Activated CD4-positive, alpha-beta memory T cell treated with anti-CD3 and anti-CD28 coated beads, Interleukin-2, amount 10 ng/mL, durations not matched to agents 7 days and 5 days (primary cell): ENCODE data around the gene CALB2. TPM values are rescaled to one million over a fixed set of nuclear protein-coding genes. Genes with fewer than 3 reads are reported as not detected.

Experiments used
- CTCF ChIA-PET: fragments of 350-600 bp; sonication (Branson Sonifier 250); formaldehyde crosslinking; loops from one replicate; lab custom pipeline; 2021; ENCODE audit warnings: antibody characterized with exemption, inconsistent platforms; lab: Charles Lee
- POLR2A ChIA-PET: fragments of 350-600 bp; sonication (Branson Sonifier 250); formaldehyde crosslinking; loops from one replicate; lab custom pipeline; 2021; ENCODE audit warnings: antibody characterized with exemption; lab: Charles Lee
- DNase-seq: peaks from one replicate; pipeline ENCODE4 v3.0.0-alpha.2; 2020
- H3K27ac Mint-ChIP-seq: one replicate; pipeline ENCODE4 v1.8.0; 2021; ENCODE audit warnings: mild to moderate bottlenecking, mixed read lengths
- H3K27me3 Mint-ChIP-seq: one replicate; pipeline ENCODE4 v1.8.0; 2021; ENCODE audit warnings: mixed read lengths
- H3K36me3 Mint-ChIP-seq: one replicate; pipeline ENCODE4 v1.8.0; 2021; ENCODE audit warnings: low read depth, mixed read lengths
- H3K4me1 Mint-ChIP-seq: one replicate; pipeline ENCODE4 v1.8.0; 2021; ENCODE audit warnings: mixed read lengths
- H3K4me3 Mint-ChIP-seq: one replicate; pipeline ENCODE4 v1.8.0; 2021; ENCODE audit warnings: mild to moderate bottlenecking, mixed read lengths
- H3K9me3 Mint-ChIP-seq: one replicate; pipeline ENCODE4 v1.8.0; 2021; ENCODE audit warnings: mixed read lengths
- total RNA-seq, 2 experiments: library from RNA; stranded (reverse); gene quantifications; one replicate each; pipeline ENCODE4 v1.2.3, GENCODE V29; 2021

Gene CALB2
- total RNA-seq, 2 experiments from 2014 or later = not detected

DNA sequence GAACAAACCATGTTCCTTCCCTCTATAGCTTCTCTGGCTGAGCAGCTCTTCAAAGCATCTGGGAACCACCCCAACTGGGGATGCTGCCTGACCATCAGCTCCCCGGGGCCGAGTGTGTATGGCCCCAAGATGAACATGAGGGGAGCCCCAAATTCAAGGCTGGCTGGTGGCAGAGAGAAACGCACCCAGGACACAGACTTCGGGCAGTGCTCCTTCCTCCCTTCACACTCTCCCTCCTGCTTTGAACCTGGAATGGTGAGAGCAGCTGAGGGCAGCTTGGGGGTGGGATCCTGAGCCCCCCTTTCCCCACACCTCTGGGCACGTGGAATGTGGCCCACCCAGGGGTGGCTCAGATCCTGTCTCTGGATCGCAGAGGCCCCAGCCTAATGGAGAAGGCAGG, 66.1 kb downstream of the CALB2 start:
- ChIA-PET CTCF (no interaction called here), POLR2A (no interaction called here)
- Mint-ChIP-seq H3K4me1 (peaks cover 4% of the 10 kb centered on the region), H3K27me3 (peaks cover 37% of the 10 kb centered on the region), H3K9me3 (no peaks in the 10 kb centered on the region), H3K36me3 (no peaks in the 10 kb centered on the region), H3K27ac (no peak overlapping the region), H3K4me3 (no peak overlapping the region)
- DNase-seq = no peak

DNA sequence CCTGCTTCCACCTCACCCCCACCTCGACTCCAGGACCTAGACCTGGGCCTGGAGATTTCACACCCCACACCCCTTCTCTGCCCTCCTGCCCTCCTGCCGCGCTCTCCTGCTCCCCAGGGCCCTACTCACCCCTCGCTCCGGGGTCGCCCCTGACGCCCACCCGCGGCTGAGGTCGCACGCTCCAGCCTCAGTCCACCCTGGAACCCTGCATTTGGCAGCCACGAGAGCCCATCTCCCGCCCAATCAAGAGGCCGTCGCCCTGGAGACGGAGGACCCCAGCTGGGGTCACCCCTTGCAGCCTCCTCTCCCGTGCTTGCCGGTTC, 67.2 kb downstream of the CALB2 start:
- ChIA-PET CTCF (interaction anchor here (1.5 kb wide), 1 partner anchor 13 kb away, joined by 4 read pairs; no protein-coding TSS in a partner anchor), POLR2A (no interaction called here)
- Mint-ChIP-seq H3K36me3 (no peaks in the 10 kb centered on the region), H3K4me3 (no peak overlapping the region), H3K9me3 (no peaks in the 10 kb centered on the region), H3K27me3 (peaks cover 37% of the 10 kb centered on the region), H3K27ac (no peak overlapping the region), H3K4me1 (peaks cover 4% of the 10 kb centered on the region)
- DNase-seq = no peak

DNA sequence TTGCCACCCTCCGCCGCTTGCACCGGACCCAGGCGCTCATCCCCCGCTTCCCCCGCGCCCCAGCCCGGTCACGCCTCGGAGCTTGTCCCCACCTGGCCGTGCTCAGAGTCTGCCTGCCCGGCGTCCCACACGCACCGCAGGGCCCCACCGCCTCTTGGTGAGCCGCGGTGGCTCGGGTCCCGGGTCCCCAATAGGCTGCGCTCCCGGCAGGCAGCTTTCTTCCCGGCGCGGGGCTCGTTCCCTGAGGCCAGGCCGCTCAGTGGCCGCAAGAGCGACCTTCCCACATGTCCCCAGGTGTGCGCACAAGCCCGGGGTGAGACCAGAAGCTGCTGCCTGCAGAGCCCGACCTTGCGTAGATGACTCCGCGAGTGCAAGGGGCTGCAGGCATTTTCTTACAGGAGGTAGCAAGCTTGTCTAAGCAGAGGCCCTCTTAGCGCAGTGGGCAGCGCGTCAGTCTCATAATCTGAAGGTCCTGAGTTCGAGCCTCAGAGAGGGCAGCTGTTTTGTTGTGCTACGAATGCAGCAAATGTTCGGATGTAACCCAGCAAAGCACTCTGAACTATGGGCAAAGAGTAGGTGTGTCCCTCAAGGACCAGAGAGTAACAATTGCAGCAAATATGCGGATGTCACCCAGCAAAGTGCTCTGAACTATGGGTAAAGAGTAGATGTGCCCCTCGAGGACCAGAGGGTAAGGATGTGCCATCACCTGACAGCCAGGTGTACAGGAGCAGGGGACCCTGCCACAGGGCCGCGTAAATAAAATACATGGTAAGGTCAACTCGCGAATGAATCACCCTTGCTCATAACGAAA, 67.8 kb downstream of the CALB2 start:
- Mint-ChIP-seq H3K27ac (no peak overlapping the region), H3K4me3 (no peak overlapping the region), H3K36me3 (no peaks in the 10 kb centered on the region), H3K4me1 (peaks cover 4% of the 10 kb centered on the region), H3K9me3 (no peaks in the 10 kb centered on the region), H3K27me3 (peaks cover 37% of the 10 kb centered on the region)
- ChIA-PET CTCF (interaction anchor here (1.5 kb wide), 1 partner anchor 14 kb away, joined by 4 read pairs; no protein-coding TSS in a partner anchor), POLR2A (no interaction called here)
- DNase-seq = no peak

- ChIA-PET POLR2A (no interaction called here), CTCF (interaction anchor here (1.2 to 1.5 kb wide), 3 partner anchors 13 to 14 kb away, joined by 3 to 4 read pairs (median 4); no protein-coding TSS in a partner anchor)
- H3K4me1 Mint-ChIP-seq = peaks cover 4% of the 10 kb centered on the region
- no peak overlapping the region for H3K27ac Mint-ChIP-seq
- H3K9me3 Mint-ChIP-seq = no peaks in the 10 kb centered on the region
- no peak overlapping the region for H3K4me3 Mint-ChIP-seq
- DNase-seq = no peak
- peaks cover 37% of the 10 kb centered on the region for H3K27me3 Mint-ChIP-seq
- no peaks in the 10 kb centered on the region for H3K36me3 Mint-ChIP-seq
These were observed 68.5 kb downstream of the CALB2 start for GRCh38 chr16:71426880-71427615.

GRCh38 chr16:71428385-71428784, 69.9 kb downstream of the CALB2 start:
- POLR2A ChIA-PET = no interaction called here
- H3K9me3 Mint-ChIP-seq = no peaks in the 10 kb centered on the region
- CTCF ChIA-PET = interaction anchor here (1.0 to 1.6 kb wide), 4 partner anchors 9 to 72 kb away, joined by 3 to 6 read pairs (median 3); no protein-coding TSS in a partner anchor
- H3K36me3 Mint-ChIP-seq = no peaks in the 10 kb centered on the region
- no peak overlapping the region for H3K27ac Mint-ChIP-seq
- no peak for DNase-seq
- H3K4me3 Mint-ChIP-seq = no peak overlapping the region
- peaks cover 4% of the 10 kb centered on the region for H3K4me1 Mint-ChIP-seq
- peaks cover 37% of the 10 kb centered on the region for H3K27me3 Mint-ChIP-seq

DNA sequence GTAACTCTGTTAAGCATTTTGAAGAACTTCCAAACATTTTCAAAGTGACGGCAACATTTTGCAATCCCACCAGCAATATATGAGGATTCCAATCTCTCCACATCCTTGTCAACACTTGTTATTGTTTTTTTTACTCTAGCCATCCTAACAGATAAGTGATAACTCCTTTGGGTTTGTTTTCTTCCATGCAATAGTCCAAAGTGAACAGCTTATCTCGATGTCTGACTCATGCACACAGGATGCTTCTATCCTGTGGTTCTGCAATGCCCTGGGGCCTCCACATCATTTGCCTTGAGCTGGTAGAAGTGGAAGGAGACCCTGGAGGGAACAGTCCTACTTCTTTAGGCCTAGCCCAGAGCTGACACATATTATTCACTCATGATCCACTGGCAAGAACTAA, 70.4 kb downstream of the CALB2 start:
- Mint-ChIP-seq H3K27ac (no peak overlapping the region), H3K4me3 (no peak overlapping the region), H3K4me1 (peaks cover 4% of the 10 kb centered on the region), H3K9me3 (no peaks in the 10 kb centered on the region), H3K27me3 (peaks cover 36% of the 10 kb centered on the region), H3K36me3 (no peaks in the 10 kb centered on the region)
- CTCF ChIA-PET = interaction anchor here (1.0 to 1.6 kb wide), 4 partner anchors 9 to 183 kb away, joined by 3 to 6 read pairs (median 3); no protein-coding TSS in a partner anchor
- no peak for DNase-seq
- POLR2A ChIA-PET = no interaction called here

DNA sequence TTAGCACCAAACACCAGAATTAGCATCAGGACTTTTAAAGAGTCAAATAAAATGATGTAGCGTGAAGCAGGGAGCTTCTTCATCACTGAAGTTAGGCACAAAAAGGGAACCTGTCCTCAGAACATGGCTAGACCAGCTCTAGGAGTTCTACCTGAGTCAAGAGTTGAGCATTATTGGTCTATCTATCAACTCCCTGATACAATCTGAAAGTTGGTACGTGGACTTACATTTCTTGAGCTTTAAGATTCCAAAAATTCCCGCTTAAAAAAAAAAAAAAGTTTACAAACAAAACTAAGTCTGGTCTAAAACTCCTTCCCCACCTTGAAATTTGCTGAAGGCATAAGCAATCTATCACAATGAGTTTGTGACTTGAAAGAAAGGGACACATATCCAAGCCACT, 71.1 kb downstream of the CALB2 start:
- H3K4me1 Mint-ChIP-seq = peaks cover 4% of the 10 kb centered on the region
- H3K4me3 Mint-ChIP-seq = no peak overlapping the region
- ChIA-PET POLR2A (no interaction called here), CTCF (interaction anchor here (0.7 to 1.6 kb wide), 5 partner anchors 10 to 182 kb away, joined by 3 to 6 read pairs (median 3); no protein-coding TSS in a partner anchor)
- no peak overlapping the region for H3K27ac Mint-ChIP-seq
- H3K36me3 Mint-ChIP-seq = no peaks in the 10 kb centered on the region
- no peaks in the 10 kb centered on the region for H3K9me3 Mint-ChIP-seq
- no peak for DNase-seq
- peaks cover 31% of the 10 kb centered on the region for H3K27me3 Mint-ChIP-seq

DNA sequence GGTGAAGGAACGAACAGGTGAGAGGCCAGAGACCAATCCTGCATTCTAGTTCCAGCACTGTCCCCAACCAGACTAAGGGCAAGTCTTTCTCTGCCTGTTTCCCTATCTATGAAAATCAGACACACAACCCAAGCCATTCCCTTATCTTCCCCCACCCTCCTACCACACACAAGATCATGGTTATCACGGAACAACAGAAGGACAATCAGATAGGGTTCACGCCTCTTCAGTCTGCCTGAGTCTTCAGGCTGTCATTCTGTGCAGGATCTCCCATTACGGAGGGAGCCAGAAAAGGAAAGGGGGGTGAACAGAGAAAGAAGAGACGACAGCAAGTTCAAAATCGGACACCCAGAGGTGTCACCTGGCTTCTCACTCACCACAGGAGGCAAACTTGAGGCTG, 72.2 kb downstream of the CALB2 start:
- Mint-ChIP-seq H3K27me3 (peaks cover 22% of the 10 kb centered on the region), H3K4me1 (peaks cover 4% of the 10 kb centered on the region), H3K9me3 (no peaks in the 10 kb centered on the region), H3K27ac (no peak overlapping the region), H3K36me3 (no peaks in the 10 kb centered on the region), H3K4me3 (no peak overlapping the region)
- DNase-seq = no peak
- CTCF ChIA-PET = no interaction called here
- POLR2A ChIA-PET = no interaction called here

DNA sequence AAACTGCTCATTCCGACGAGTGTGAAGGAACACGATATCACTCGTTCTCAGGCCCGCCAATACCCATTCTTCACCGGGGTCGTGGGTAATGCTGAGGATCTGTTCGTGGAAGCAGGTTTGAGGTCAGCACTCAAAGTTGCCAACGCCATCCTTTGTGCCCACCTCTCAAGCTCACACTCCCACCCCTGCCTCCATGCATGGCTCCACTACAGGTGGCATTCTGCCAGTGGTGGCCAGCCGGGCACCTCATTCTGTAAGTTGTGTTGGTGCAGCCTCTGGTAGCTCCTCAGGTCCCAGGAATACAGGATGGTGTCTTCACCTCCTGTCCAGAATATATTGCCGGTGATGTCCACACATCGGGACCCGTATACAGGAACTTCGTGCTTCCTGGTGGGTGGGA, 72.7 kb downstream of the CALB2 start:
- Mint-ChIP-seq H3K27ac (no peak overlapping the region), H3K9me3 (no peaks in the 10 kb centered on the region), H3K27me3 (peaks cover 18% of the 10 kb centered on the region), H3K4me1 (peaks cover 4% of the 10 kb centered on the region), H3K4me3 (no peak overlapping the region), H3K36me3 (no peaks in the 10 kb centered on the region)
- DNase-seq = no peak
- POLR2A ChIA-PET = no interaction called here
- CTCF ChIA-PET = no interaction called here

- ChIA-PET CTCF (no interaction called here), POLR2A (no interaction called here)
- no peaks in the 10 kb centered on the region for H3K9me3 Mint-ChIP-seq
- no peaks in the 10 kb centered on the region for H3K4me1 Mint-ChIP-seq
- DNase-seq = no peak
- H3K27me3 Mint-ChIP-seq = peaks cover 9% of the 10 kb centered on the region
- H3K36me3 Mint-ChIP-seq = no peaks in the 10 kb centered on the region
- no peak overlapping the region for H3K27ac Mint-ChIP-seq
- no peak overlapping the region for H3K4me3 Mint-ChIP-seq
These were observed 73.5 kb downstream of the CALB2 start for GRCh38 chr16:71431991-71432390.

DNA sequence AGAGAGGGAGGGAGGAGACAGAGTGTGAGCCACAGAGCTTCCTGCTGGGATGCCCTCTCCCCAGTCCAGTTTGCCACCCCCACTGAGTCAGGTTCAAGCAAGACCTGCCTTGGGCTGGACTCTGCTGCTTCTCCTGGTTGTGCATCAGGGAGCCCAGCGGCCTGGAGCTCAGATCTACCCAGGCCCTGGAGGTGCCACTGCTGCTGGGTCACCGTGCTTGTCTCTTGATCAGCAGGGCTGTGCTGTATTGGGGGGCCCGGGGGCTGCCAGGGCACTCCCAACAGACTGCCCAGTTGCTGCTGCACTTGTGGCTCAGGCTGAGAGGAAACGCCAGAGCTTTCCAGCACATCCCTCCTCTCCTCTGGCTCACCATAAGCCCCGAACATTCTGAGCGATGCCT, 74.4 kb downstream of the CALB2 start:
- H3K27ac Mint-ChIP-seq = no peak overlapping the region

GRCh38 chr16:71436473-71436872, 78.0 kb downstream of the CALB2 start:
- H3K4me1 Mint-ChIP-seq = no peaks in the 10 kb centered on the region
- peaks cover 4% of the 10 kb centered on the region for H3K27me3 Mint-ChIP-seq
- H3K36me3 Mint-ChIP-seq = no peaks in the 10 kb centered on the region
- H3K4me3 Mint-ChIP-seq = no peak overlapping the region
- H3K27ac Mint-ChIP-seq = no peak overlapping the region
- no peaks in the 10 kb centered on the region for H3K9me3 Mint-ChIP-seq
- ChIA-PET CTCF (no interaction called here), POLR2A (no interaction called here)
- no peak for DNase-seq

More for the DNA sequence above, 74.4 kb downstream of the CALB2 start:
- H3K27me3 Mint-ChIP-seq = peaks cover 10% of the 10 kb centered on the region
- no peaks in the 10 kb centered on the region for H3K36me3 Mint-ChIP-seq
- no peaks in the 10 kb centered on the region for H3K9me3 Mint-ChIP-seq
- ChIA-PET CTCF (interaction anchor here (1.6 kb wide), 1 partner anchor 67 kb away, joined by 3 read pairs; no protein-coding TSS in a partner anchor), POLR2A (no interaction called here)
- no peaks in the 10 kb centered on the region for H3K4me1 Mint-ChIP-seq
- H3K4me3 Mint-ChIP-seq = no peak overlapping the region
- DNase-seq = no peak

DNA sequence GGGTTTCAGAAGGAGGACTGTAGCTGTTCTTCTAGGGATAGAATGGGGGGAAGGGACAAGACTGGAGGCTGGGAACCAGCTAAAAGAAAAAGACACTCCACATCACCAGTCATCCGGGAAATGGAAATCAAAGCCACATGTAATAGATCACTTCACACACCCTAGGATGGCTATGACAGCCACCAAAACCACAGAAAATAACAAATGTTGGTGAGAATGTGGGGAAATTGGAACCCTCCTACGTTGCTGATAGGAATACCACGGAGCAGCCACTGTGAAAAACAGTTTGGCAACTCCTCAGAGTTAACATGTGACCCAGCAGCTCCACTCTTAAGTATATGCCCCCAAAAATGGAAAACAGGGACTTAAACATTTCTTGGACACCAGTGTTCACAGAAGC, 81.0 kb downstream of the CALB2 start:
- Mint-ChIP-seq H3K9me3 (peaks cover 7% of the 10 kb centered on the region), H3K27me3 (peaks cover 4% of the 10 kb centered on the region), H3K27ac (no peak overlapping the region), H3K36me3 (peaks cover 5% of the 10 kb centered on the region), H3K4me3 (no peak overlapping the region), H3K4me1 (no peaks in the 10 kb centered on the region)
- ChIA-PET POLR2A (no interaction called here), CTCF (interaction anchor here (1.1 to 1.5 kb wide), 2 partner anchors 12 to 60 kb away, joined by 4 to 5 read pairs; no protein-coding TSS in a partner anchor)
- no peak for DNase-seq
